ENCODE data around the gene CFB.

Gene CFB

DNA sequence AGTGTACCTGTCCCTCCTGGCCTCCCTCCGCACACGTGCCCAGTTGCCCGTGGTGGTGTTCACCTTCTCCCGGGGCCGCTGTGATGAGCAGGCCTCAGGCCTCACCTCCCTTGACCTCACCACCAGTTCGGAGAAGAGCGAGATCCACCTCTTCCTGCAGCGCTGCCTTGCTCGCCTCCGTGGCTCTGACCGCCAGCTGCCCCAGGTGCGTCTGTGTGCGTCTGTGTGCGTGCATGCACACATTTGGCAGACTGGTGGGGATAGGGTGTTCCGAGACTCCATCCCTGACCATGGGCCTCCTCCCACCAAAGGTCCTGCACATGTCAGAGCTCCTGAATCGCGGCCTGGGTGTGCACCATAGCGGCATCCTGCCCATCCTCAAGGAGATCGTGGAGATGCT lies 18.0 kb downstream of the CFB start:
- TF ChIP-seq, protein P1, sequence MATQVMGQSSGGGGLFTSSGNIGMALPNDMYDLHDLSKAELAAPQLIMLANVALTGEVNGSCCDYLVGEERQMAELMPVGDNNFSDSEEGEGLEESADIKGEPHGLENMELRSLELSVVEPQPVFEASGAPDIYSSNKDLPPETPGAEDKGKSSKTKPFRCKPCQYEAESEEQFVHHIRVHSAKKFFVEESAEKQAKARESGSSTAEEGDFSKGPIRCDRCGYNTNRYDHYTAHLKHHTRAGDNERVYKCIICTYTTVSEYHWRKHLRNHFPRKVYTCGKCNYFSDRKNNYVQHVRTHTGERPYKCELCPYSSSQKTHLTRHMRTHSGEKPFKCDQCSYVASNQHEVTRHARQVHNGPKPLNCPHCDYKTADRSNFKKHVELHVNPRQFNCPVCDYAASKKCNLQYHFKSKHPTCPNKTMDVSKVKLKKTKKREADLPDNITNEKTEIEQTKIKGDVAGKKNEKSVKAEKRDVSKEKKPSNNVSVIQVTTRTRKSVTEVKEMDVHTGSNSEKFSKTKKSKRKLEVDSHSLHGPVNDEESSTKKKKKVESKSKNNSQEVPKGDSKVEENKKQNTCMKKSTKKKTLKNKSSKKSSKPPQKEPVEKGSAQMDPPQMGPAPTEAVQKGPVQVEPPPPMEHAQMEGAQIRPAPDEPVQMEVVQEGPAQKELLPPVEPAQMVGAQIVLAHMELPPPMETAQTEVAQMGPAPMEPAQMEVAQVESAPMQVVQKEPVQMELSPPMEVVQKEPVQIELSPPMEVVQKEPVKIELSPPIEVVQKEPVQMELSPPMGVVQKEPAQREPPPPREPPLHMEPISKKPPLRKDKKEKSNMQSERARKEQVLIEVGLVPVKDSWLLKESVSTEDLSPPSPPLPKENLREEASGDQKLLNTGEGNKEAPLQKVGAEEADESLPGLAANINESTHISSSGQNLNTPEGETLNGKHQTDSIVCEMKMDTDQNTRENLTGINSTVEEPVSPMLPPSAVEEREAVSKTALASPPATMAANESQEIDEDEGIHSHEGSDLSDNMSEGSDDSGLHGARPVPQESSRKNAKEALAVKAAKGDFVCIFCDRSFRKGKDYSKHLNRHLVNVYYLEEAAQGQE (IDR thresholded peaks at IDR 0.05; ENCODE audit: low read depth): no peak
- TF ChIP-seq FOXM1 (IDR thresholded peaks at IDR 0.05; ENCODE audit: borderline replicate concordance, low read depth): no peak
- TF ChIP-seq EGR1 (IDR thresholded peaks at IDR 0.05): no peak
- TF ChIP-seq EP300 (IDR thresholded peaks at IDR 0.05; ENCODE audit: borderline replicate concordance): no peak
- no peak for TF ChIP-seq YY1 (IDR thresholded peaks at IDR 0.05; ENCODE audit: low read depth)
- TF ChIP-seq USF1 (IDR thresholded peaks at IDR 0.05): no peak
- no peak for TF ChIP-seq NFIC (IDR thresholded peaks at IDR 0.05)
- TF ChIP-seq ZBTB7A (IDR thresholded peaks at IDR 0.05; ENCODE audit: low read depth): no peak
- no peak for TF ChIP-seq TEAD4 (IDR thresholded peaks at IDR 0.05)
- no peak for TF ChIP-seq TAF1 (IDR thresholded peaks at IDR 0.05; ENCODE audit: low read depth)
- TF ChIP-seq CREB1 (IDR thresholded peaks at IDR 0.05; ENCODE audit: low read depth): no peak
- TF ChIP-seq MAX (IDR thresholded peaks at IDR 0.05): no peak
- no peak for TF ChIP-seq RAD21 (IDR thresholded peaks at IDR 0.05; ENCODE audit: low read depth)
- TF ChIP-seq TCF12 (IDR thresholded peaks at IDR 0.05; ENCODE audit: low read depth): no peak
- TF ChIP-seq CEBPB (IDR thresholded peaks at IDR 0.05): no peak

DNA sequence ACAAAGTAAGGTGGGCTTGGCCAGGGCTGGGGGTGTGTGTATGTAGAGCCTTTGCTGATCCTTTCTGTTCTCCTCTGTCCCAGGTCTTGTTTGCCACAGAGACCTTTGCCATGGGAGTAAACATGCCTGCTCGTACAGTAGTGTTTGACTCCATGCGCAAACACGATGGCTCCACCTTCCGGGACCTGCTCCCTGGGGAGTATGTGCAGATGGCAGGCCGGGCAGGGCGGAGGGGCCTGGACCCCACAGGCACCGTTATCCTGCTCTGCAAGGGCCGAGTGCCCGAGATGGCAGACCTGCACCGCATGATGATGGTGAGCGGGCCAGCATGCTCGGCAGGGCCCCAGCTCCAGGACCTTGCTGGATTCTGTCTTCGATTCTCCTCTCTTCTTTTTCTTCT lies 19.8 kb downstream of the CFB start:
- TF ChIP-seq NFIC (IDR thresholded peaks at IDR 0.05): no peak
- no peak for TF ChIP-seq TEAD4 (IDR thresholded peaks at IDR 0.05)
- no peak for TF ChIP-seq USF1 (IDR thresholded peaks at IDR 0.05)
- TF ChIP-seq EP300 (IDR thresholded peaks at IDR 0.05; ENCODE audit: borderline replicate concordance): no peak
- TF ChIP-seq MAX (IDR thresholded peaks at IDR 0.05): no peak
- TF ChIP-seq TAF1 (IDR thresholded peaks at IDR 0.05; ENCODE audit: low read depth): no peak
- TF ChIP-seq CEBPB (IDR thresholded peaks at IDR 0.05): no peak
- no peak for TF ChIP-seq CREB1 (IDR thresholded peaks at IDR 0.05; ENCODE audit: low read depth)
- TF ChIP-seq RAD21 (IDR thresholded peaks at IDR 0.05; ENCODE audit: low read depth): no peak
- TF ChIP-seq, protein P1 (IDR thresholded peaks at IDR 0.05; ENCODE audit: low read depth): no peak
- no peak for TF ChIP-seq TCF12 (IDR thresholded peaks at IDR 0.05; ENCODE audit: low read depth)
- TF ChIP-seq ZBTB7A (IDR thresholded peaks at IDR 0.05; ENCODE audit: low read depth): no peak
- TF ChIP-seq YY1 (IDR thresholded peaks at IDR 0.05; ENCODE audit: low read depth): no peak
- no peak for TF ChIP-seq FOXM1 (IDR thresholded peaks at IDR 0.05; ENCODE audit: borderline replicate concordance, low read depth)
- TF ChIP-seq EGR1 (IDR thresholded peaks at IDR 0.05): no peak

DNA sequence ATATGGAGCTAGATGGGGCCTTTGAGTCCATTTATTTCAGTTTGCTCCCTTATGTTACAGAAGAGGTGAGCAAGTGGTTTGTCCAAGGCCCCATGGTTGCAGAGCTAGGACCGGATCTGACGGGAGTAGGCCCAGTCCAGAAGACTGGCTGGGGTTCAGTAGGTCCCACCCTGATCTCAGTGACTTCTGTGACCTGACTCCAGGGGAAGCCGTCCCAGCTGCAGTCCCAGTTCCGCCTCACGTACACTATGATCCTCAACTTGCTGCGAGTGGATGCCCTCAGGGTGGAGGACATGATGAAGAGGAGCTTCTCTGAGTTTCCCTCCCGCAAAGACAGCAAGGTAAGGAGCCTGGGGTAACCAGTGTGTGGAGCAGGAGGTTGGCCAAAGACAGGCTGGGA lies 20.6 kb downstream of the CFB start:
- TF ChIP-seq EP300 (IDR thresholded peaks at IDR 0.05; ENCODE audit: borderline replicate concordance) (no peak), RAD21 (IDR thresholded peaks at IDR 0.05; ENCODE audit: low read depth) (no peak), TEAD4 (IDR thresholded peaks at IDR 0.05) (no peak), FOXM1 (IDR thresholded peaks at IDR 0.05; ENCODE audit: borderline replicate concordance, low read depth) (no peak), TCF12 (IDR thresholded peaks at IDR 0.05; ENCODE audit: low read depth) (no peak), ZBTB7A (IDR thresholded peaks at IDR 0.05; ENCODE audit: low read depth) (no peak), TAF1 (IDR thresholded peaks at IDR 0.05; ENCODE audit: low read depth) (no peak), EGR1 (IDR thresholded peaks at IDR 0.05) (no peak), CEBPB (IDR thresholded peaks at IDR 0.05) (no peak)

- TF ChIP-seq MAX (IDR thresholded peaks at IDR 0.05): no peak
- TF ChIP-seq, protein P1 (IDR thresholded peaks at IDR 0.05; ENCODE audit: low read depth): no peak
- TF ChIP-seq TEAD4 (IDR thresholded peaks at IDR 0.05): no peak
- no peak for TF ChIP-seq EP300 (IDR thresholded peaks at IDR 0.05; ENCODE audit: borderline replicate concordance)
- no peak for TF ChIP-seq USF1 (IDR thresholded peaks at IDR 0.05)
- no peak for TF ChIP-seq CREB1 (IDR thresholded peaks at IDR 0.05; ENCODE audit: low read depth)
- TF ChIP-seq ZBTB7A (IDR thresholded peaks at IDR 0.05; ENCODE audit: low read depth): no peak
- TF ChIP-seq TAF1 (IDR thresholded peaks at IDR 0.05; ENCODE audit: low read depth): no peak
Observed at GRCh38 chr6:31966997-31967925, 21.4 kb downstream of the CFB start.
